Esophagus (tissue), 2 donors: Measurements from ENCODE around the gene VPS8. TPM values are rescaled to one million over a fixed set of nuclear protein-coding genes. Genes with fewer than 3 reads are reported as not detected.

Experiments used
- H3K27ac ChIP-seq, 2 donors: one replicate each; pipeline ENCODE4 v1.5.1; 2013; ENCODE audit warnings: low read depth in 2 of 2, mild to moderate bottlenecking in 2 of 2, inconsistent platforms in 1 of 2, low read length in 1 of 2, moderate library complexity in 1 of 2
- H3K27me3 ChIP-seq, 2 donors: one replicate each; pipeline ENCODE4 v1.6.1; 2013; ENCODE audit warnings: low read length in 2 of 2, control low read depth in 1 of 2, mild to moderate bottlenecking in 1 of 2; ENCODE audit not compliant: insufficient read depth in 2 of 2, control insufficient read depth in 1 of 2
- H3K36me3 ChIP-seq, 2 donors: one replicate each; pipeline ENCODE4 v1.6.1; 2013; ENCODE audit warnings: low read length in 1 of 2; ENCODE audit not compliant: control insufficient read depth in 2 of 2, insufficient read depth in 2 of 2
- H3K4me1 ChIP-seq, 2 donors: one replicate each; pipeline ENCODE4 v1.6.1; 2013; ENCODE audit warnings: low read length in 1 of 2; ENCODE audit not compliant: control insufficient read depth in 2 of 2, insufficient read depth in 2 of 2
- H3K4me3 ChIP-seq, 2 donors: one replicate each; pipeline ENCODE4 v1.5.1; 2013; ENCODE audit warnings: low read length in 2 of 2, mild to moderate bottlenecking in 2 of 2, low read depth in 1 of 2, moderate library complexity in 1 of 2
- H3K9me3 ChIP-seq, 2 donors: one replicate each; pipeline ENCODE4 v1.6.1; 2013; ENCODE audit warnings: mild to moderate bottlenecking in 2 of 2, low read depth in 1 of 2, low read length in 1 of 2, moderate library complexity in 1 of 2; ENCODE audit not compliant: control insufficient read depth in 2 of 2, insufficient read depth in 1 of 2
- WGBS, 2 donors: extraction: QIAGEN DNeasy Blood & Tissue Kit; methylation state at CpG; one replicate each; pipeline ENCODE4 v1.1.7; 2013; 5-methylcytosine and 5-hydroxymethylcytosine counted together
- polyA plus RNA-seq, 2 donors: library from polyadenylated mRNA; stranded (reverse); fragments of 200-250 nt; gene quantifications; one replicate each; pipeline ENCODE4 v1.2.3, GENCODE V29; 2013
- donor health status: healthy with polysubstance abuse.
- donor health status: Bipolar disorder and iron deficiency.

The VPS8 gene
- polyA plus RNA-seq, 2 donors = 9.5 to 10.4 TPM

DNA sequence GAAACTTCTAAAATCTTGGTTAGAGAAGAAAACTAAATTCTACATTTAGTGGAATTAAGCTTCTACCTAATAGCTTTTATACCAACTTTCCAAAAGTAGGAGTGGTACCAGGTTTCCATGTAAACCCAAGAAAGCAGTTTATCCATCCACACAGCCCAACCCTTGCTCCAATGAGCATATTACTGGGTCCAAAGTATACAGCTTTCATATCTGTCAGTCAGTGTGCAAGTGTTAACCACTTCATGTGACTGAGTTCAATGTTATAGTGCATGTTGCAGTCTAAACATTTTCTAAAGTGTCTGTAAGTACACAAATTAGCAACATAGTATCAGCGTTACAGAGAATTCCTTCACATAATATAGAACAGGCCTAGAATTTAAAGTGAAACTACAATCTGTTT, 267.7 kb downstream of the VPS8 start:
- H3K4me3 ChIP-seq = no peak overlapping the region
- 76% methylated on average over 1 of the region's 1 CpG for WGBS, 2 donors
- H3K27me3 ChIP-seq = no peaks in the 10 kb centered on the region
- no peaks in the 10 kb centered on the region for H3K9me3 ChIP-seq
- no peaks in the 10 kb centered on the region for H3K36me3 ChIP-seq
- H3K4me1 ChIP-seq = peaks cover 0 to 3% of the 10 kb centered on the region in 2 donors
- H3K27ac ChIP-seq = no peak overlapping the region

DNA sequence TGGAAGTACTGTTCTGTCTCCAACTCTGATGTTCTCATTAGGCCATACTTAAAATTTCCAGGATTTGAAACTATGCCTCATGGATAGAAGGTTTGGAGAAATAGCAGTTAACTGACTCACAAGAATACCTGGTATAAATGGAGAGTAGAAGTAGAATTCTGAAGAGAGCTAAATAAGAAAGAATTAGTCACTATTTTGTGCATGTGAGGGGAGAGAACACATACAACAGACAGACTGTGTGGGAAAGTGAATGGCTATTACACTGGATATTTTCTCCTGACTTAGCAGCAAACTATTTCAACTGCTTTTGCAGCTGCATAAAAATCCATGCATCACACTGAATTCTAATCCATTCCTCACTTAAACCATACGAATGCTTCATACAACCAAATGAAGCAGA, 269.6 kb downstream of the VPS8 start:
- no peaks in the 10 kb centered on the region for H3K9me3 ChIP-seq
- H3K27ac ChIP-seq = no peak overlapping the region
- H3K4me3 ChIP-seq = no peak overlapping the region
- H3K36me3 ChIP-seq = no peaks in the 10 kb centered on the region
- H3K4me1 ChIP-seq = no peaks in the 10 kb centered on the region
- H3K27me3 ChIP-seq = no peaks in the 10 kb centered on the region
- WGBS, 2 donors = 79 to 86% methylated on average over 1 of the region's 1 CpG

DNA sequence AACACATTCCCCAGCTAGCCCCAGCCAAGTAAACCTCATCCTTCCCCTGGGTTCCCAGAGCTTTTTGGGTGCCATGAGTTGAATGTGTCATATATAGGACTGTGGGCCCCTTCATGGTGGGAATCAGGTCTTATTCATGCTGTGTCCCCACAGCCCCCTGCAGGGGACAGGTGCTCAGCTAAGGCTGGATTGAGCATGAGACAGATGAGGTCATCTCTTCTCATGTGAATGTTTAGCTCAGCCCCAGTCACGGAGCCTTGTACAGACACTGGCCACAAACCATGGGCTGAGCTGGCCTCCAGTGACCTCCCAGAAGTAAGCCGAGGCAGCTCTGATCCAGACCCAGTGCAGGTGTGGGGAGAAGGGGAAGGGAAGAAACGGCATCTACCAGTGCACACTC, 270.2 kb downstream of the VPS8 start:
- H3K4me3 ChIP-seq = no peak overlapping the region
- H3K9me3 ChIP-seq = no peaks in the 10 kb centered on the region
- no peaks in the 10 kb centered on the region for H3K27me3 ChIP-seq
- 68 to 75% methylated on average over 3 of the region's 3 CpGs for WGBS, 2 donors
- H3K36me3 ChIP-seq = no peaks in the 10 kb centered on the region
- no peak overlapping the region for H3K27ac ChIP-seq
- H3K4me1 ChIP-seq = no peaks in the 10 kb centered on the region

DNA sequence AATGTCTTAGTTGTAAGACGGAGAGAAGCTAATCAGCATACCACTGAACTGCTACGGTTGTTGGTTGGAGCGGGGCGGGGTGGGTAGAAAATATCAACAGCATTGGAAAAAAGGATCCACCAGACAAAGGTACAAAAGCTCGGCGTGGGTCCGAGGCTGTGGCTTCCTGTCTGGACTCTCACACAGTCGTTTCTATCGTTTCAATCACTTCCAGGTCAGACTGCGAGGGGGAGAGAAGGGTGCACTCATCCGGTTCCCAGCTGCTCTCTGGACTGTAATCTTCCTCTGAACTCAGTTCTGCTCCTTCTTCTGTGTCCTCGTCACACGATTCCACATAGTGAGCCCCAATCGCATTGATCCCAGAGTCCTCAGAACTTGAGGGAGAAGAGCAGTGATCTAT, 270.9 kb downstream of the VPS8 start:
- H3K4me3 ChIP-seq = no peak overlapping the region
- H3K4me1 ChIP-seq = no peaks in the 10 kb centered on the region
- no peaks in the 10 kb centered on the region for H3K36me3 ChIP-seq
- H3K9me3 ChIP-seq = no peaks in the 10 kb centered on the region
- 82 to 83% methylated on average over 14 of the region's 14 CpGs for WGBS, 2 donors
- H3K27me3 ChIP-seq = no peaks in the 10 kb centered on the region
- no peak overlapping the region for H3K27ac ChIP-seq

DNA sequence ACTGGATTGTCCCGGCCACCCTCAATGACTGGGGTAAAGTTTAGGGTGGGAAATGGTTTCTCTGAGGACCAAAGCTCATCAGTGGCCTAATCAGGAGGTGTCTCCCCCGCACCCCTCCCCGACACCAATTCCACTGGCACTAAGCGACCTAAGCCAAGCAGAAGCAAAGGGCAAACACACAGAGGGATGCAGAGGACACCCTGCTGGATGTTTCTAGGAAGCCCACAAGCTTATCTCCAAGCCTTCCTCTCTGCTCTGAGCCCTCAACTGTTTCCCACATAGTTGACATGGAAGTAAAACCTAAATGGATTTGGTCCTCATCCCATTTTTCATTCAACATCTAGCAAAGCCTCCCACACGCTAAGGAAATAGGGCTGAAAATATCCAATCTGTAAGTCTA, 272.4 kb downstream of the VPS8 start:
- Histone ChIP-seq H3K36me3 (no peaks in the 10 kb centered on the region), H3K9me3 (no peaks in the 10 kb centered on the region), H3K27ac (no peak overlapping the region), H3K27me3 (no peaks in the 10 kb centered on the region), H3K4me3 (no peak overlapping the region), H3K4me1 (no peaks in the 10 kb centered on the region)
- 76 to 78% methylated on average over 5 of the region's 5 CpGs for WGBS, 2 donors

DNA sequence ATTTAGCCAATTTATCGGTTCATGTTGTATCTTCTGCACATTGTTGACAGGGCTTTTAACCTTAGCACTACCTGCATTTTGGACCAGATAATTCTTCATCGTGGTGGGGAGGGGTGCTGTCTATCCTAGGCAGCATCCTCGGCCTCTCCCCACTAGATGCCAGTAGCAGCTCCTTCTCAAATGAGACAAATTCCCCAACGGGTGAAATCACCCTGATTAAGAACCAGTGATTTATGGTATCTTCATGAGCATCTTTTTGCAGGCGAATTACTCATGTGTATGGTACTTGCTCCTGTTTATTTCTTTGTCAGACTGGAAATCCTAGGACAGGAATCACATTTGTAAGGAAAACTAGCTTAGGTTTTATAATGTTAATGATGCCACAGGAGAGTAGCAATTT, 272.9 kb downstream of the VPS8 start:
- H3K36me3 ChIP-seq = no peaks in the 10 kb centered on the region

DNA sequence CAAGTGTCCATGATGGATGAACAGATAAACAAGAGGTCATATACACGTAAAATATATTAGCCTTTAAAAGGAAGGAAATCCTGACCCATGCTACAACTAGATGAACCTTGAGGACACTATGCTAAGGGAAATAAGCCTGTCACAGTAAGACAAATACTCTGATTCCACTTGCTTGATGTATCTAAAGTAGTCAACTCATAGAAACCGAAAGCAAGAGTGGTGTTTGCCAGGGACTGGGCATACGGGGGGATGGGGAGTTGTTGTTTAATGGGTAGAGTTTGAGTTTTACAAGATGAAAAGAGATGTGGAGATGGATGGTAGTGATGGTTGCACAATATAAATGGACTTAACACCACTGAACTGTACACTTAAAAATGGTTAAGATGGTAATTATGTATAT, 275.5 kb downstream of the VPS8 start:
- Histone ChIP-seq H3K27me3 (no peaks in the 10 kb centered on the region), H3K27ac (no peak overlapping the region), H3K4me1 (no peaks in the 10 kb centered on the region), H3K36me3 (no peaks in the 10 kb centered on the region), H3K9me3 (no peaks in the 10 kb centered on the region), H3K4me3 (no peak overlapping the region)
- 74 to 77% methylated on average over 3 of the region's 3 CpGs for WGBS, 2 donors

More for the DNA sequence above, 272.9 kb downstream of the VPS8 start:
- Histone ChIP-seq H3K9me3 (no peaks in the 10 kb centered on the region), H3K27me3 (no peaks in the 10 kb centered on the region), H3K4me3 (no peak overlapping the region), H3K27ac (no peak overlapping the region), H3K4me1 (no peaks in the 10 kb centered on the region)
- WGBS, 2 donors = 67% methylated on average over 5 of the region's 5 CpGs

DNA sequence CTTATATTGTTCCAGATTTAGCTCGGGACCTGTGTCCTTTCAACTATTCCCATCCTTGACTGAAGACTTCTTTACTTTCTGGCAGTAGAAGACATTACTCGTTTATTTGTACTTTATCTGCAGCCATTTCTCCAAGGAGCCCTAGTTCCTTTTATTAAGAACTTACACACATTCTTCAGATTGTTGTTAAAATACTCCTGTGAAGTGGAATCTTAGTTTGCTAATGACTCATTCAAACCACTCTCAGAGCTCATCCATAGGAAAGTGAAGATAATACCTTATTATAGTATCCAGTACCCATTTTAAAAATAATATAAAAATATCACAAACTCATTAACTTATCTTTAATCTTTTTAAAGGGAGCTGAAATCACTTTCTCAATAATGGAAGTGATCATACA, 277.4 kb downstream of the VPS8 start:
- H3K27me3 ChIP-seq = no peaks in the 10 kb centered on the region
- 65 to 72% methylated on average over 2 of the region's 2 CpGs for WGBS, 2 donors
- H3K4me1 ChIP-seq = no peaks in the 10 kb centered on the region
- no peaks in the 10 kb centered on the region for H3K9me3 ChIP-seq
- H3K27ac ChIP-seq = no peak overlapping the region
- H3K4me3 ChIP-seq = no peak overlapping the region
- H3K36me3 ChIP-seq = no peaks in the 10 kb centered on the region

DNA sequence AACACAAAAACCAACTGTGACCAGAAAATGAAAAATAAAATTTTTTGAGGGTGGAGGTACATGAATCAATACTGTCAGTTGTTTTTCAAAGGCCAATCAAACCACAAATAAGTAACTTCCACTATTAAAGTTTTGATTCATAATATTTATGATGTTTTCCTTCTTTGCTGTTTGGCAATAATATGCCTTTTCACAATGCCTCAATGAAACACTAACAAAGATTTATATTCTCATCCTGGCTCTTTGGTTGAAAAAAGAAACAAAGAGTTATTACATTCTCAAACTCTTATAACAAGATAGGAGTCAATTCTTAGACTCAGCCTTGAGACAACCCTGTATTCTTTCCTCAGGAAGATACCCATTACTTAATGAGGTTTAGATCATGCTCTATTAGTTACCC, 277.8 kb downstream of the VPS8 start:
- Histone ChIP-seq H3K9me3 (no peaks in the 10 kb centered on the region), H3K27ac (no peak overlapping the region), H3K27me3 (no peaks in the 10 kb centered on the region), H3K4me3 (no peak overlapping the region), H3K4me1 (peaks cover 0 to 1% of the 10 kb centered on the region in 2 donors), H3K36me3 (no peaks in the 10 kb centered on the region)

DNA sequence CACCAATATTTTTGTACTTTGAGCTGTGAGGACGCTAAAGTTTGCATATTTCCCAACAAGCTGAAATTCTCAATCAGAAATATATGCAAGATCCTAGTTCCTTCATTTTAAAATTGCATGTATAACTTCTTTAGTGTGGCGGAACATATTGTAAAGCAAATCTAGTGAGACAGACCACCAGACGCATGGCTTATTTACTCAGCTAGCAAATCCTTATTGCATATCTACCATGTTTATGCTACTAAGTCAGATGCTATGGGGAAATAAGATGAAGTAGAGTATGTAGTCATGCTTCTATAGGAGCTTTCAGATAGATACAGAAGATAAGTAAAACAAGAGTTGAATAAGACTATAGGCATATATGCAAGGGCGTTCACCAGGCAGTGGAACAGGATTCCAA, 278.8 kb downstream of the VPS8 start:
- no peaks in the 10 kb centered on the region for H3K36me3 ChIP-seq
- no peaks in the 10 kb centered on the region for H3K9me3 ChIP-seq
- H3K4me3 ChIP-seq = no peak overlapping the region
- no peak overlapping the region for H3K27ac ChIP-seq
- 88 to 92% methylated on average over 4 of the region's 4 CpGs for WGBS, 2 donors
- H3K27me3 ChIP-seq = no peaks in the 10 kb centered on the region
- H3K4me1 ChIP-seq = peaks cover 0 to 2% of the 10 kb centered on the region in 2 donors
